ENCODE data around the gene PSD2. TPM values are rescaled to one million over a fixed set of nuclear protein-coding genes. Genes with fewer than 3 reads are reported as not detected.
A peak's percentile ranks its signal among the peaks of the same experiment; 100 is the strongest.

Gene PSD2
- total and polyA plus RNA-seq, 2 of the 13 experiments (the other 11 are each of a cell fraction or from before 2014, with no cell fraction given), result 0.07 TPM; not detected in 1

DNA sequence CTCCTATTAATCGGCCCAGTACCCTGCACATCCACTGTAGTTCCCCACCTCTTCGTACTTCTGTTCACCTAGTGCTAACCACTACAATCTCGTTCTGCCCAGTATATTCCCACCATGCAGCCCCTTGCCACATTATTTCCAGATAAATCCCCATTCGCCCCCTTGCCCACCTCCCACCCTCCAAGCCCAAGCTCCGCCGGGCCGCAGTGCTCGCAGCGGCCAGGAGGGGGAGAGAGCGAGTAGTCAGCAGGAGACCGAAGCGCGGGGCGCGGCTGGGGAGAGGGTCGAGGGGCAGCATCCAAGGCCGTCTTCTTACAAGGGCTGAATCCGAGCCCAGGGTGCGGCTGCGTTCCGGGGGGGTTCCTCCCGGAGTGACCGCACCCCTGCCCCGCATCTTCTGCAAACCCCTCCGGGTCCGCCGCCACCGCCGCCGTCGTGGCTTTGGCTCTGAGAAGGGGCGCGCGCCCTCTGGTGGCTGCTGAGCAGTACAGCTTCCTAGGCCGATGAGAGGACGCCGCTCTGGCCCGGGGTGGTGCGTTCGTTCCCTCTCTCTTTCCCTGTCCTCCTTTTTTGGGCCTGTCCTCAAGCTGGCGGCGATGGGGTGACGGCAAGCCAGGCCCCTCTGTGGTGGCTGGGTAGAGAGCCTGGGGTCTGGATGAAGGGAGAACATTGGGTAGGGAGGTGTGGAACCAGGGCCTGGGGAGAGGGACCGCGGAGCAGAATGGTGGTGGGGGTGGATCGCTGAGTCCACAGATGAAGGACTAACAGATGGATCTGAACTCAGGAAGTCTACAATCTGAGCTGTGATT lies 30.0 kb upstream of the PSD2 start (continued):
- TF ChIP-seq HOXA7 (CRISPR knock-in tag; IDR thresholded peaks at IDR 0.05) (no peak), NR2C2 (CRISPR knock-in tag; IDR thresholded peaks at IDR 0.05; ENCODE audit: borderline replicate concordance) (no peak; the same call in 1 of the 2 replicates), ADNP (CRISPR knock-in tag; IDR thresholded peaks at IDR 0.05) (no peak), ZNF777 (CRISPR knock-in tag; IDR thresholded peaks at IDR 0.05) (peak; percentile 100), SALL2 (CRISPR knock-in tag; IDR thresholded peaks at IDR 0.05) (0 out of 2 replicates have a peak, but pooled peaks have one; percentile 25), MZF1 (CRISPR knock-in tag; IDR thresholded peaks at IDR 0.05; ENCODE audit: borderline replicate concordance) (no peak), NFKBIZ (CRISPR knock-in tag; IDR thresholded peaks at IDR 0.05) (peak; percentile 49; the same call in 1 of the 2 replicates), RORA (CRISPR knock-in tag; IDR thresholded peaks at IDR 0.05) (no peak), KMT2B (CRISPR knock-in tag; IDR thresholded peaks at IDR 0.05) (no peak), ZNF225 (CRISPR knock-in tag; IDR thresholded peaks at IDR 0.05) (no peak), ARID2 (CRISPR knock-in tag; IDR thresholded peaks at IDR 0.05; ENCODE audit: borderline replicate concordance) (no peak; the same call in 1 of the 2 replicates), HCFC1 (IDR thresholded peaks at IDR 0.05; ENCODE audit: low read depth, low read length) (no peak), ZNF747 (CRISPR knock-in tag; IDR thresholded peaks at IDR 0.05; ENCODE audit: borderline replicate concordance) (peak; percentile 45; the same call in 1 of the 2 replicates), ZSCAN29 (CRISPR knock-in tag; conservative IDR thresholded peaks at IDR 0.05) (peak; percentile 61; the same call in 1 of the 2 replicates), ZNF160 (CRISPR knock-in tag; IDR thresholded peaks at IDR 0.05) (0 out of 2 replicates have a peak, but pooled peaks have one; percentile 60), ZNF589 (CRISPR knock-in tag; conservative IDR thresholded peaks at IDR 0.05) (no peak), THYN1 (CRISPR knock-in tag; IDR thresholded peaks at IDR 0.05; ENCODE audit: borderline replicate concordance, low read depth) (no peak), ZNF674 (CRISPR knock-in tag; IDR thresholded peaks at IDR 0.05; ENCODE audit: low read depth) (no peak), SMAD1 (CRISPR knock-in tag; IDR thresholded peaks at IDR 0.05; ENCODE audit: borderline replicate concordance, low read depth) (0 out of 2 replicates have a peak, but pooled peaks have one; percentile 63), ZNF136 (CRISPR knock-in tag; IDR thresholded peaks at IDR 0.05; ENCODE audit: low read depth) (no peak), DNMT3B (CRISPR knock-in tag; conservative IDR thresholded peaks at IDR 0.05) (no peak)
- TF ChIP-seq, protein P1, sequence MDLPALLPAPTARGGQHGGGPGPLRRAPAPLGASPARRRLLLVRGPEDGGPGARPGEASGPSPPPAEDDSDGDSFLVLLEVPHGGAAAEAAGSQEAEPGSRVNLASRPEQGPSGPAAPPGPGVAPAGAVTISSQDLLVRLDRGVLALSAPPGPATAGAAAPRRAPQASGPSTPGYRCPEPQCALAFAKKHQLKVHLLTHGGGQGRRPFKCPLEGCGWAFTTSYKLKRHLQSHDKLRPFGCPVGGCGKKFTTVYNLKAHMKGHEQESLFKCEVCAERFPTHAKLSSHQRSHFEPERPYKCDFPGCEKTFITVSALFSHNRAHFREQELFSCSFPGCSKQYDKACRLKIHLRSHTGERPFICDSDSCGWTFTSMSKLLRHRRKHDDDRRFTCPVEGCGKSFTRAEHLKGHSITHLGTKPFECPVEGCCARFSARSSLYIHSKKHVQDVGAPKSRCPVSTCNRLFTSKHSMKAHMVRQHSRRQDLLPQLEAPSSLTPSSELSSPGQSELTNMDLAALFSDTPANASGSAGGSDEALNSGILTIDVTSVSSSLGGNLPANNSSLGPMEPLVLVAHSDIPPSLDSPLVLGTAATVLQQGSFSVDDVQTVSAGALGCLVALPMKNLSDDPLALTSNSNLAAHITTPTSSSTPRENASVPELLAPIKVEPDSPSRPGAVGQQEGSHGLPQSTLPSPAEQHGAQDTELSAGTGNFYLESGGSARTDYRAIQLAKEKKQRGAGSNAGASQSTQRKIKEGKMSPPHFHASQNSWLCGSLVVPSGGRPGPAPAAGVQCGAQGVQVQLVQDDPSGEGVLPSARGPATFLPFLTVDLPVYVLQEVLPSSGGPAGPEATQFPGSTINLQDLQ (CRISPR knock-in tag; IDR thresholded peaks at IDR 0.05), result no peak
- TF ChIP-seq, protein P2, sequence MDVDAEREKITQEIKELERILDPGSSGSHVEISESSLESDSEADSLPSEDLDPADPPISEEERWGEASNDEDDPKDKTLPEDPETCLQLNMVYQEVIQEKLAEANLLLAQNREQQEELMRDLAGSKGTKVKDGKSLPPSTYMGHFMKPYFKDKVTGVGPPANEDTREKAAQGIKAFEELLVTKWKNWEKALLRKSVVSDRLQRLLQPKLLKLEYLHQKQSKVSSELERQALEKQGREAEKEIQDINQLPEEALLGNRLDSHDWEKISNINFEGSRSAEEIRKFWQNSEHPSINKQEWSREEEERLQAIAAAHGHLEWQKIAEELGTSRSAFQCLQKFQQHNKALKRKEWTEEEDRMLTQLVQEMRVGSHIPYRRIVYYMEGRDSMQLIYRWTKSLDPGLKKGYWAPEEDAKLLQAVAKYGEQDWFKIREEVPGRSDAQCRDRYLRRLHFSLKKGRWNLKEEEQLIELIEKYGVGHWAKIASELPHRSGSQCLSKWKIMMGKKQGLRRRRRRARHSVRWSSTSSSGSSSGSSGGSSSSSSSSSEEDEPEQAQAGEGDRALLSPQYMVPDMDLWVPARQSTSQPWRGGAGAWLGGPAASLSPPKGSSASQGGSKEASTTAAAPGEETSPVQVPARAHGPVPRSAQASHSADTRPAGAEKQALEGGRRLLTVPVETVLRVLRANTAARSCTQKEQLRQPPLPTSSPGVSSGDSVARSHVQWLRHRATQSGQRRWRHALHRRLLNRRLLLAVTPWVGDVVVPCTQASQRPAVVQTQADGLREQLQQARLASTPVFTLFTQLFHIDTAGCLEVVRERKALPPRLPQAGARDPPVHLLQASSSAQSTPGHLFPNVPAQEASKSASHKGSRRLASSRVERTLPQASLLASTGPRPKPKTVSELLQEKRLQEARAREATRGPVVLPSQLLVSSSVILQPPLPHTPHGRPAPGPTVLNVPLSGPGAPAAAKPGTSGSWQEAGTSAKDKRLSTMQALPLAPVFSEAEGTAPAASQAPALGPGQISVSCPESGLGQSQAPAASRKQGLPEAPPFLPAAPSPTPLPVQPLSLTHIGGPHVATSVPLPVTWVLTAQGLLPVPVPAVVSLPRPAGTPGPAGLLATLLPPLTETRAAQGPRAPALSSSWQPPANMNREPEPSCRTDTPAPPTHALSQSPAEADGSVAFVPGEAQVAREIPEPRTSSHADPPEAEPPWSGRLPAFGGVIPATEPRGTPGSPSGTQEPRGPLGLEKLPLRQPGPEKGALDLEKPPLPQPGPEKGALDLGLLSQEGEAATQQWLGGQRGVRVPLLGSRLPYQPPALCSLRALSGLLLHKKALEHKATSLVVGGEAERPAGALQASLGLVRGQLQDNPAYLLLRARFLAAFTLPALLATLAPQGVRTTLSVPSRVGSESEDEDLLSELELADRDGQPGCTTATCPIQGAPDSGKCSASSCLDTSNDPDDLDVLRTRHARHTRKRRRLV (CRISPR knock-in tag; IDR thresholded peaks at IDR 0.05), result 0 out of 2 replicates have a peak, but pooled peaks have one; percentile 69

Measured in HepG2 (cell line).